Spleen (tissue), 11 donors: ENCODE measurements around the gene ARHGAP6. TPM values are rescaled to one million over a fixed set of nuclear protein-coding genes. Genes with fewer than 3 reads are reported as not detected.

ENCODE experiments used
- DNase-seq: peaks from one replicate; pipeline ENCODE4 v3.0.0-alpha.2; 2020
- H3K27ac ChIP-seq, 8 donors: fragments of 200-600 bp; sonication (generic) in 7 of 8; 1 replicate in 4 of 8; 2 replicates in 4 of 8; pipeline versions ENCODE4 v1.5.0 to v1.8.0; 2016 to 2021; ENCODE audit warnings: inconsistent platforms in 4 of 8, mild to moderate bottlenecking in 4 of 8, moderate library complexity in 1 of 8
- H3K27me3 ChIP-seq, 7 donors: fragments of 200-600 bp; sonication (generic) in 6 of 7; replicated peaks in 1 of 7; 1 replicate in 4 of 7; 2 replicates in 3 of 7; pipeline versions ENCODE4 v1.5.0 to v1.8.0; 2016 to 2021; ENCODE audit warnings: inconsistent platforms in 3 of 7, mild to moderate bottlenecking in 1 of 7
- H3K36me3 ChIP-seq, 6 donors: fragments of 200-600 bp; sonication (generic) in 5 of 6; 1 replicate in 4 of 6; 2 replicates in 2 of 6; pipeline versions ENCODE4 v1.5.0 to v1.8.0; 2016 to 2021; ENCODE audit warnings: inconsistent platforms in 2 of 6
- H3K4me1 ChIP-seq, 6 donors: fragments of 200-600 bp; sonication (generic) in 5 of 6; 1 replicate in 3 of 6; 2 replicates in 3 of 6; pipeline versions ENCODE4 v1.5.0 to v1.8.0; 2016 to 2021; ENCODE audit warnings: inconsistent platforms in 3 of 6
- H3K4me3 ChIP-seq, 8 donors: fragments of 200-600 bp; sonication (generic) in 7 of 8; 1 replicate in 4 of 8; 2 replicates in 4 of 8; pipeline versions ENCODE4 v1.5.0 to v1.8.0; 2016 to 2021; ENCODE audit warnings: inconsistent platforms in 4 of 8, mild to moderate bottlenecking in 4 of 8, moderate library complexity in 2 of 8
- H3K9me3 ChIP-seq, 8 donors: fragments of 200-600 bp; sonication (generic) in 7 of 8; 1 replicate in 4 of 8; 2 replicates in 4 of 8; pipeline versions ENCODE4 v1.5.0 to v1.8.0; 2016 to 2021; ENCODE audit warnings: inconsistent platforms in 4 of 8
- CTCF ChIP-seq, 11 experiments: fragments of 200-600 bp in 7 of 11; fragments of 450-650 bp in 4 of 11; sonication (generic) in 4 of 11; IDR thresholded peaks in 8 of 11; conservative IDR thresholded peaks in 3 of 11; 1 replicate in 7 of 11; 2 replicates in 4 of 11; pipeline versions ENCODE4 v1.4.0 to v1.8.0; 2016 to 2021; ENCODE audit warnings: antibody characterized with exemption in 11 of 11, inconsistent platforms in 4 of 11, mild to moderate bottlenecking in 1 of 11
- POLR2A ChIP-seq, 3 donors: fragments of 450-650 bp; IDR thresholded peaks; one replicate each; pipeline ENCODE4 v1.5.1; 2017; ENCODE audit warnings: antibody characterized with exemption in 3 of 3, mild to moderate bottlenecking in 1 of 3
- POLR2AphosphoS5 ChIP-seq, 3 donors: sonication (generic); formaldehyde crosslinking; IDR thresholded peaks; one replicate each; pipeline ENCODE4 v1.5.1; 2017; ENCODE audit warnings: antibody characterized with exemption in 3 of 3
- WGBS, 5 donors: extraction: QIAGEN DNeasy Blood & Tissue Kit in 3 of 5; methylation state at CpG; one replicate each; pipeline versions ENCODE4 v1.1.5 to v1.1.7; 2013 to 2018; 5-methylcytosine and 5-hydroxymethylcytosine counted together
- intact Hi-C: fragments of 100-400 bp; cut with DNase I; formaldehyde crosslinking; loops from one replicate; pipeline ENCODE4 v1.15.0; 2023; ENCODE audit warnings: low total_unique reads
- polyA plus RNA-seq, 3 donors: library from polyadenylated mRNA; stranded (reverse); fragments of 200-250 nt; gene quantifications; one replicate each; pipeline ENCODE4 v1.2.1, GENCODE V29; 2013
- total RNA-seq, 7 donors: library from RNA; depleted of rRNA in 3 of 7; stranded (reverse); fragments of >200 nt in 3 of 7; fragmentation: NEBNext Ultra II Directional in 4 of 7; extraction: Animal tissue kit (Norgen Biotek cat#: 25700) in 4 of 7; gene quantifications; one replicate each; pipeline versions ENCODE4 v1.1.0 to v1.2.1, GENCODE V29; 2016 to 2021
- donor health status: healthy with polysubstance abuse.
- donor health status: DM: no; HTN: no; CAD: no; lungs with moderate emphysema.
- donor health status: DM: no; HTN: no; CAD: no.
- donor health status: Bipolar disorder and iron deficiency.
- donor health status: healthy.
- donor health status: DM: no; HTN: no; CAD: no.
- donor health status: DM: yes; HTN: yes; CAD: no.

ARHGAP6 gene
- total and polyA plus RNA-seq, 10 donors, result 2.0 to 20.8 (median 12.7) TPM

GRCh38 chrX:11171956-11172355 lies 493.8 kb downstream of the ARHGAP6 start:
- Histone ChIP-seq H3K4me3 (no peak overlapping the region), H3K27me3 (peaks cover 0 to 9% (median 0%) of the 10 kb centered on the region in 7 donors), H3K27ac (no peak overlapping the region), H3K4me1 (no peaks in the 10 kb centered on the region), H3K9me3 (no peaks in the 10 kb centered on the region), H3K36me3 (no peaks in the 10 kb centered on the region)
- WGBS, 5 donors, result 64 to 94% (median 75%) methylated on average over 4 of the region's 4 CpGs
- intact Hi-C loops, result no loop called here
- TF ChIP-seq CTCF (IDR thresholded peaks at IDR 0.05 in 8 of 11, conservative IDR thresholded peaks at IDR 0.05 in 3 of 11), result no peak
- no peak for TF ChIP-seq POLR2A (IDR thresholded peaks at IDR 0.05)
- TF ChIP-seq POLR2AphosphoS5 (IDR thresholded peaks at IDR 0.05), result no peak
- DNase-seq, result no peak

GRCh38 chrX:11164433-11164832 lies 501.3 kb downstream of the ARHGAP6 start:
- H3K27ac ChIP-seq, result no peak overlapping the region
- no peaks in the 10 kb centered on the region for H3K27me3 ChIP-seq
- no peaks in the 10 kb centered on the region for H3K9me3 ChIP-seq
- intact Hi-C loops, result no loop called here
- H3K4me1 ChIP-seq, result no peaks in the 10 kb centered on the region
- no peak overlapping the region for H3K4me3 ChIP-seq
- no peaks in the 10 kb centered on the region for H3K36me3 ChIP-seq
- WGBS, 5 donors, result 56 to 93% (median 87%) methylated on average over 6 of the region's 6 CpGs
- no peak for TF ChIP-seq POLR2AphosphoS5 (IDR thresholded peaks at IDR 0.05)
- no peak for TF ChIP-seq POLR2A (IDR thresholded peaks at IDR 0.05)
- no peak for DNase-seq

GRCh38 chrX:11159149-11159548 lies 506.6 kb downstream of the ARHGAP6 start:
- Histone ChIP-seq H3K27me3 (no peaks in the 10 kb centered on the region), H3K27ac (no peak overlapping the region), H3K4me3 (no peak overlapping the region), H3K36me3 (peaks cover 0 to 9% (median 0%) of the 10 kb centered on the region in 6 donors), H3K9me3 (no peaks in the 10 kb centered on the region), H3K4me1 (no peaks in the 10 kb centered on the region)
- no peak for DNase-seq
- intact Hi-C loops, result no loop called here
- TF ChIP-seq POLR2A (IDR thresholded peaks at IDR 0.05), result no peak
- no peak for TF ChIP-seq CTCF (IDR thresholded peaks at IDR 0.05 in 8 of 11, conservative IDR thresholded peaks at IDR 0.05 in 3 of 11)
- TF ChIP-seq POLR2AphosphoS5 (IDR thresholded peaks at IDR 0.05), result no peak
- 73 to 100% (median 85%) methylated on average over 1 of the region's 1 CpG for WGBS, 5 donors

- no peak for DNase-seq
- Histone ChIP-seq H3K27ac (no peak overlapping the region), H3K27me3 (no peaks in the 10 kb centered on the region), H3K4me1 (no peaks in the 10 kb centered on the region), H3K9me3 (no peaks in the 10 kb centered on the region), H3K4me3 (no peak overlapping the region), H3K36me3 (peaks cover 0 to 9% (median 0%) of the 10 kb centered on the region in 6 donors)
- intact Hi-C loops, result no loop called here
- no peak for TF ChIP-seq POLR2AphosphoS5 (IDR thresholded peaks at IDR 0.05)
- TF ChIP-seq CTCF (IDR thresholded peaks at IDR 0.05 in 8 of 11, conservative IDR thresholded peaks at IDR 0.05 in 3 of 11), result no peak
- no peak for TF ChIP-seq POLR2A (IDR thresholded peaks at IDR 0.05)
- WGBS, 5 donors, result 67 to 93% (median 85%) methylated on average over 4 of the region's 4 CpGs
Measured at GRCh38 chrX:11151799-11152559, 513.7 kb downstream of the ARHGAP6 start.
